Measurements from ENCODE around the gene B2M. TPM values are rescaled to one million over a fixed set of nuclear protein-coding genes. Genes with fewer than 3 reads are reported as not detected.

Gene B2M
- total and polyA plus RNA-seq, 10 of the 15 experiments (the other 5 are each of a cell fraction or from before 2014, with no cell fraction given), result 2,901 to 22,794 (median 8,374) TPM

GRCh38 chr15:44722011-44722410 is 10.7 kb downstream of the B2M start (continued):
- TF ChIP-seq HDAC6 (IDR thresholded peaks at IDR 0.05; ENCODE audit: unreplicated experiment) (no peak), SRF (IDR thresholded peaks at IDR 0.05; ENCODE audit: low read depth in 2 of 2, low read length in 2 of 2) (0 out of 4 replicates have a peak, but pooled peaks of 1 of the 2 experiments have one; percentile 9), KAT2A (conservative IDR thresholded peaks at IDR 0.05; ENCODE audit: control insufficient read depth, low read depth, low read length) (no peak), MYC (IDR thresholded peaks at IDR 0.05; ENCODE audit: insufficient read depth, insufficient read length, insufficient replicate concordance, low read length, severe bottlenecking) (no peak), FOS (IDR thresholded peaks at IDR 0.05; ENCODE audit: borderline replicate concordance, extremely low read depth, insufficient read length) (no peak), HCFC1 (IDR thresholded peaks at IDR 0.05; ENCODE audit: low read length) (no peak), ZNF217 (IDR thresholded peaks at IDR 0.05) (no peak), NR2C1 (IDR thresholded peaks at IDR 0.05) (no peak), CHD4 (IDR thresholded peaks at IDR 0.05) (no peak), ESRRA (IDR thresholded peaks at IDR 0.05; ENCODE audit: low read length) (no peak), TCF12 (IDR thresholded peaks at IDR 0.05; ENCODE audit: low read depth, low read length) (no peak), STAT3 (IDR thresholded peaks at IDR 0.05; ENCODE audit: low read depth, low read length) (no peak), BCL3 (IDR thresholded peaks at IDR 0.05; ENCODE audit: borderline replicate concordance, insufficient read depth, low read depth, low read length, poor library complexity, severe bottlenecking) (peak; percentile 31), SUZ12 (IDR thresholded peaks at IDR 0.05; ENCODE audit: unreplicated experiment) (no peak), FOXM1 (IDR thresholded peaks at IDR 0.05; ENCODE audit: low read depth, low read length) (peak; percentile 47; the same call in 1 of the 2 replicates), SREBF1 (IDR thresholded peaks at IDR 0.05; ENCODE audit: low read length) (no peak), IKZF1 (conservative IDR thresholded peaks at IDR 0.05) (no peak; the same call in 1 of the 2 replicates), POLR2AphosphoS5 (IDR thresholded peaks at IDR 0.05; ENCODE audit: low read length) (no peak), EGR1 (IDR thresholded peaks at IDR 0.05; ENCODE audit: borderline replicate concordance in 1 of 2, low read depth in 2 of 2, low read length in 2 of 2) (no peak)
- TF ChIP-seq, protein P1, sequence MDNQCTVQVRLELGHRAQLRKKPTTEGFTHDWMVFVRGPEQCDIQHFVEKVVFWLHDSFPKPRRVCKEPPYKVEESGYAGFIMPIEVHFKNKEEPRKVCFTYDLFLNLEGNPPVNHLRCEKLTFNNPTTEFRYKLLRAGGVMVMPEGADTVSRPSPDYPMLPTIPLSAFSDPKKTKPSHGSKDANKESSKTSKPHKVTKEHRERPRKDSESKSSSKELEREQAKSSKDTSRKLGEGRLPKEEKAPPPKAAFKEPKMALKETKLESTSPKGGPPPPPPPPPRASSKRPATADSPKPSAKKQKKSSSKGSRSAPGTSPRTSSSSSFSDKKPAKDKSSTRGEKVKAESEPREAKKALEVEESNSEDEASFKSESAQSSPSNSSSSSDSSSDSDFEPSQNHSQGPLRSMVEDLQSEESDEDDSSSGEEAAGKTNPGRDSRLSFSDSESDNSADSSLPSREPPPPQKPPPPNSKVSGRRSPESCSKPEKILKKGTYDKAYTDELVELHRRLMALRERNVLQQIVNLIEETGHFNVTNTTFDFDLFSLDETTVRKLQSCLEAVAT (IDR thresholded peaks at IDR 0.05), result no peak
- TF ChIP-seq, protein P2, sequence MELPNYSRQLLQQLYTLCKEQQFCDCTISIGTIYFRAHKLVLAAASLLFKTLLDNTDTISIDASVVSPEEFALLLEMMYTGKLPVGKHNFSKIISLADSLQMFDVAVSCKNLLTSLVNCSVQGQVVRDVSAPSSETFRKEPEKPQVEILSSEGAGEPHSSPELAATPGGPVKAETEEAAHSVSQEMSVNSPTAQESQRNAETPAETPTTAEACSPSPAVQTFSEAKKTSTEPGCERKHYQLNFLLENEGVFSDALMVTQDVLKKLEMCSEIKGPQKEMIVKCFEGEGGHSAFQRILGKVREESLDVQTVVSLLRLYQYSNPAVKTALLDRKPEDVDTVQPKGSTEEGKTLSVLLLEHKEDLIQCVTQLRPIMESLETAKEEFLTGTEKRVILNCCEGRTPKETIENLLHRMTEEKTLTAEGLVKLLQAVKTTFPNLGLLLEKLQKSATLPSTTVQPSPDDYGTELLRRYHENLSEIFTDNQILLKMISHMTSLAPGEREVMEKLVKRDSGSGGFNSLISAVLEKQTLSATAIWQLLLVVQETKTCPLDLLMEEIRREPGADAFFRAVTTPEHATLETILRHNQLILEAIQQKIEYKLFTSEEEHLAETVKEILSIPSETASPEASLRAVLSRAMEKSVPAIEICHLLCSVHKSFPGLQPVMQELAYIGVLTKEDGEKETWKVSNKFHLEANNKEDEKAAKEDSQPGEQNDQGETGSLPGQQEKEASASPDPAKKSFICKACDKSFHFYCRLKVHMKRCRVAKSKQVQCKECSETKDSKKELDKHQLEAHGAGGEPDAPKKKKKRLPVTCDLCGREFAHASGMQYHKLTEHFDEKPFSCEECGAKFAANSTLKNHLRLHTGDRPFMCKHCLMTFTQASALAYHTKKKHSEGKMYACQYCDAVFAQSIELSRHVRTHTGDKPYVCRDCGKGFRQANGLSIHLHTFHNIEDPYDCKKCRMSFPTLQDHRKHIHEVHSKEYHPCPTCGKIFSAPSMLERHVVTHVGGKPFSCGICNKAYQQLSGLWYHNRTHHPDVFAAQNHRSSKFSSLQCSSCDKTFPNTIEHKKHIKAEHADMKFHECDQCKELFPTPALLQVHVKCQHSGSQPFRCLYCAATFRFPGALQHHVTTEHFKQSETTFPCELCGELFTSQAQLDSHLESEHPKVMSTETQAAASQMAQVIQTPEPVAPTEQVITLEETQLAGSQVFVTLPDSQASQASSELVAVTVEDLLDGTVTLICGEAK (IDR thresholded peaks at IDR 0.05; ENCODE audit: borderline replicate concordance), result no peak
- TF ChIP-seq, protein P3, sequence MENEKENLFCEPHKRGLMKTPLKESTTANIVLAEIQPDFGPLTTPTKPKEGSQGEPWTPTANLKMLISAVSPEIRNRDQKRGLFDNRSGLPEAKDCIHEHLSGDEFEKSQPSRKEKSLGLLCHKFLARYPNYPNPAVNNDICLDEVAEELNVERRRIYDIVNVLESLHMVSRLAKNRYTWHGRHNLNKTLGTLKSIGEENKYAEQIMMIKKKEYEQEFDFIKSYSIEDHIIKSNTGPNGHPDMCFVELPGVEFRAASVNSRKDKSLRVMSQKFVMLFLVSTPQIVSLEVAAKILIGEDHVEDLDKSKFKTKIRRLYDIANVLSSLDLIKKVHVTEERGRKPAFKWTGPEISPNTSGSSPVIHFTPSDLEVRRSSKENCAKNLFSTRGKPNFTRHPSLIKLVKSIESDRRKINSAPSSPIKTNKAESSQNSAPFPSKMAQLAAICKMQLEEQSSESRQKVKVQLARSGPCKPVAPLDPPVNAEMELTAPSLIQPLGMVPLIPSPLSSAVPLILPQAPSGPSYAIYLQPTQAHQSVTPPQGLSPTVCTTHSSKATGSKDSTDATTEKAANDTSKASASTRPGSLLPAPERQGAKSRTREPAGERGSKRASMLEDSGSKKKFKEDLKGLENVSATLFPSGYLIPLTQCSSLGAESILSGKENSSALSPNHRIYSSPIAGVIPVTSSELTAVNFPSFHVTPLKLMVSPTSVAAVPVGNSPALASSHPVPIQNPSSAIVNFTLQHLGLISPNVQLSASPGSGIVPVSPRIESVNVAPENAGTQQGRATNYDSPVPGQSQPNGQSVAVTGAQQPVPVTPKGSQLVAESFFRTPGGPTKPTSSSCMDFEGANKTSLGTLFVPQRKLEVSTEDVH (IDR thresholded peaks at IDR 0.05; ENCODE audit: low read depth, partially characterized antibody), result no peak
